Neural cell (in vitro differentiated cells): Measurements from ENCODE around the gene UNC5CL. TPM values are rescaled to one million over a fixed set of nuclear protein-coding genes. Genes with fewer than 3 reads are reported as not detected.

Experiments
- H2AFZ ChIP-seq: fragments of 200-600, 300-800 bp; sonication (generic), shearing (Covaris generic); 2 replicates; pipeline ENCODE4 v1.6.0; 2014; ENCODE audit warnings: low read depth, mild to moderate bottlenecking, antibody characterized with exemption, low read length, moderate library complexity
- H3F3A ChIP-seq: fragments of 200-600 bp; shearing (Covaris generic); 2 replicates; pipeline ENCODE4 v1.6.1; 2016; ENCODE audit warnings: mild to moderate bottlenecking, moderate library complexity, mixed read lengths, antibody characterized with exemption, low read length; ENCODE audit not compliant: insufficient read depth, poor library complexity, severe bottlenecking
- H3K27ac ChIP-seq: fragments of 200-600, 300-800 bp; sonication (generic), shearing (Covaris generic); 2 replicates; pipeline ENCODE4 v1.5.1; 2014; ENCODE audit warnings: mild to moderate bottlenecking, low read length, moderate library complexity
- H3K27me3 ChIP-seq: fragments of 300-800, 200-600 bp; sonication (generic), shearing (Covaris generic); 2 replicates; pipeline ENCODE4 v1.6.0; 2014; ENCODE audit warnings: mild to moderate bottlenecking, low read depth, low read length, moderate library complexity; ENCODE audit not compliant: insufficient read depth
- H3K36me3 ChIP-seq: fragments of 300-800, 200-600 bp; sonication (generic), shearing (Covaris generic); 2 replicates; pipeline ENCODE4 v1.5.1; 2014; ENCODE audit warnings: mild to moderate bottlenecking, antibody characterized with exemption, low read length, moderate library complexity; ENCODE audit not compliant: insufficient read depth
- H3K4me2 ChIP-seq: fragments of 300-800, 200-600 bp; sonication (generic), shearing (Covaris generic); 2 replicates; pipeline ENCODE4 v1.6.0; 2014; ENCODE audit warnings: mild to moderate bottlenecking, low read length
- H3K4me3 ChIP-seq: fragments of 300-800, 200-600 bp; sonication (generic), shearing (Covaris generic); 2 replicates; pipeline ENCODE4 v1.5.1; 2014; ENCODE audit warnings: mild to moderate bottlenecking, low read length, moderate library complexity
- H3K79me2 ChIP-seq: fragments of 200-600 bp; shearing (Covaris generic); replicated peaks from 2 replicates; pipeline ENCODE4 v1.6.0; 2014; ENCODE audit warnings: mild to moderate bottlenecking, low read length, moderate library complexity; ENCODE audit not compliant: insufficient read depth
- H3K9ac ChIP-seq: fragments of 300-800, 200-600 bp; sonication (generic), shearing (Covaris generic); 2 replicates; pipeline ENCODE4 v1.6.1; 2016; ENCODE audit warnings: mild to moderate bottlenecking, low read length, mixed read lengths
- H3K9me2 ChIP-seq: fragments of 200-600 bp; shearing (Covaris generic); 2 replicates; pipeline ENCODE4 v1.6.1; 2016; ENCODE audit warnings: mild to moderate bottlenecking, low read length, mixed read lengths; ENCODE audit not compliant: insufficient read depth
- H3K9me3 ChIP-seq: fragments of 200-600, 300-800 bp; sonication (generic), shearing (Covaris generic); 2 replicates; pipeline ENCODE4 v1.6.1; 2016; ENCODE audit warnings: mild to moderate bottlenecking, mixed run types, low read length, moderate library complexity, mixed read lengths
- H4K20me1 ChIP-seq: fragments of 200-600 bp; shearing (Covaris generic); 2 replicates; pipeline ENCODE4 v1.6.1; 2016; ENCODE audit warnings: mild to moderate bottlenecking, mixed run types; ENCODE audit not compliant: insufficient read depth
- CTCF ChIP-seq: fragments of 450-650 bp; IDR thresholded peaks from 2 replicates; pipeline ENCODE4 v1.5.1; 2014; ENCODE audit warnings: antibody characterized with exemption, mild to moderate bottlenecking, moderate library complexity; ENCODE audit not compliant: poor library complexity, severe bottlenecking
- EP300 ChIP-seq: fragments of 450-650 bp; conservative IDR thresholded peaks from 2 replicates; pipeline ENCODE4 v1.6.1; 2014; ENCODE audit warnings: antibody characterized with exemption, mild to moderate bottlenecking, moderate library complexity; ENCODE audit not compliant: poor library complexity, severe bottlenecking
- EZH2 ChIP-seq: fragments of 200-600, 300-800 bp; shearing (Covaris generic), sonication (generic); IDR thresholded peaks from 2 replicates; pipeline ENCODE4 v1.6.1; 2014; ENCODE audit warnings: antibody characterized with exemption, low read length, borderline replicate concordance, mild to moderate bottlenecking; ENCODE audit not compliant: insufficient read depth, poor library complexity, severe bottlenecking
- MXI1 ChIP-seq: fragments of 450-650 bp; conservative IDR thresholded peaks from 2 replicates; pipeline ENCODE4 v1.6.1; 2014; ENCODE audit warnings: antibody characterized with exemption, mild to moderate bottlenecking; ENCODE audit not compliant: poor library complexity, severe bottlenecking
- POLR2AphosphoS5 ChIP-seq: IDR thresholded peaks from 2 replicates; pipeline ENCODE4 v1.6.1; 2012
- RAD21 ChIP-seq: fragments of 450-650 bp; conservative IDR thresholded peaks from 2 replicates; pipeline ENCODE4 v1.6.1; 2014; ENCODE audit warnings: antibody characterized with exemption, mild to moderate bottlenecking, moderate library complexity
- REST ChIP-seq: IDR thresholded peaks from 2 replicates; pipeline ENCODE4 v1.6.1; 2012; ENCODE audit warnings: borderline replicate concordance
- SMC3 ChIP-seq: fragments of 450-650 bp; conservative IDR thresholded peaks from 2 replicates; pipeline ENCODE4 v1.6.1; 2014; ENCODE audit warnings: antibody characterized with exemption, mild to moderate bottlenecking, moderate library complexity; ENCODE audit not compliant: poor library complexity
- TAF1 ChIP-seq: IDR thresholded peaks from 2 replicates; pipeline ENCODE4 v1.6.1; 2012; ENCODE audit warnings: low read depth
- polyA plus RNA-seq: library from polyadenylated mRNA; depleted of rRNA; stranded (reverse); fragments of >200 nt; gene quantifications from 2 replicates; pipeline ENCODE4 v1.2.3, GENCODE V29; 2014

UNC5CL gene
- polyA plus RNA-seq, 1 donor from 2014 or later = 1.0 TPM

- no peak overlapping the region for H3K4me3 ChIP-seq
- no peaks in the 10 kb centered on the region for H3K9me2 ChIP-seq
- no peak for TF ChIP-seq RAD21
- no peak for TF ChIP-seq EZH2
- no peak for TF ChIP-seq CTCF
- TF ChIP-seq SMC3 = no peak
- no peak for TF ChIP-seq POLR2AphosphoS5
- TF ChIP-seq TAF1 = no peak
- TF ChIP-seq REST = no peak
- no peak for TF ChIP-seq EP300
- no peak for TF ChIP-seq MXI1
- H3F3A ChIP-seq = peaks cover 4% of the 10 kb centered on the region
- peaks cover 15% of the 10 kb centered on the region for H3K36me3 ChIP-seq
- H3K27ac ChIP-seq = no peak overlapping the region
- no peak overlapping the region for H3K9ac ChIP-seq
- no peaks in the 10 kb centered on the region for H3K27me3 ChIP-seq
- H3K79me2 ChIP-seq = peaks cover 49% of the 10 kb centered on the region
- H4K20me1 ChIP-seq = no peaks in the 10 kb centered on the region
- H2AFZ ChIP-seq = no peak overlapping the region
- H3K9me3 ChIP-seq = no peaks in the 10 kb centered on the region
- no peak overlapping the region for H3K4me2 ChIP-seq
Observed at GRCh38 chr6:41075651-41076626, 36.9 kb upstream of the UNC5CL start.

GRCh38 chr6:41074692-41075436 lies 35.8 kb upstream of the UNC5CL start:
- Histone ChIP-seq H3K4me3 (peak overlapping the region; percentile 89), H2AFZ (no peak overlapping the region), H3K9me3 (no peaks in the 10 kb centered on the region), H3K4me2 (peak overlapping the region; percentile 92), H3K36me3 (peaks cover 10% of the 10 kb centered on the region), H3F3A (peaks cover 4% of the 10 kb centered on the region), H3K9me2 (no peaks in the 10 kb centered on the region), H3K79me2 (peaks cover 49% of the 10 kb centered on the region), H4K20me1 (no peaks in the 10 kb centered on the region), H3K9ac (peak overlapping the region; percentile 98), H3K27ac (peak overlapping the region; percentile 95), H3K27me3 (no peaks in the 10 kb centered on the region)
- TF ChIP-seq POLR2AphosphoS5 = no peak
- no peak for TF ChIP-seq RAD21
- TF ChIP-seq EP300 = no peak
- TF ChIP-seq SMC3 = no peak
- no peak for TF ChIP-seq CTCF
- no peak for TF ChIP-seq TAF1
- TF ChIP-seq EZH2 = no peak
- TF ChIP-seq MXI1 = no peak
- TF ChIP-seq REST = no peak
